PC-9 (cell line): ENCODE measurements around the gene TSPAN18. TPM values are rescaled to one million over a fixed set of nuclear protein-coding genes. Genes with fewer than 3 reads are reported as not detected.

Experiments
- BruUV-seq: library from RNA; stranded (reverse); fragments of 400-500 nt; replicated peaks from 2 replicates; lab custom pipeline; 2021; lab: Mats Ljungman, UMichigan
- CTCF ChIA-PET: fragments of 300-600 bp; sonication (Branson Sonifier 250); formaldehyde crosslinking; loops from one replicate; lab custom pipeline; 2022; ENCODE audit warnings: antibody characterized with exemption; lab: Charles Lee
- POLR2A ChIA-PET: fragments of 300-600 bp; sonication (Branson Sonifier 250); formaldehyde crosslinking; loops from one replicate; lab custom pipeline; 2022; ENCODE audit warnings: antibody characterized with exemption; ENCODE audit not compliant: unreplicated experiment; lab: Charles Lee
- DNase-seq, 2 experiments: peaks; one replicate each; pipeline versions ENCODE4 v3.0.0 to v3.0.0-alpha.2; 2015 to 2022; ENCODE audit warnings: mixed read lengths in 1 of 2
- H2AFZ ChIP-seq: fragments of 200-600 bp; sonication (generic); 2 replicates; pipeline ENCODE4 v1.8.1; 2017; ENCODE audit warnings: antibody characterized with exemption
- H3F3A ChIP-seq: fragments of 200-600 bp; sonication (generic); 2 replicates; pipeline ENCODE4 v1.8.1; 2017; ENCODE audit warnings: antibody characterized with exemption, mild to moderate bottlenecking, low read depth; ENCODE audit not compliant: insufficient read depth
- H3K27ac ChIP-seq: fragments of 200-600 bp; sonication (generic); 2 replicates; pipeline ENCODE4 v1.6.1; 2016; ENCODE audit warnings: mixed run types
- H3K27me3 ChIP-seq: fragments of 200-600 bp; sonication (generic); 2 replicates; pipeline ENCODE4 v1.6.1; 2016; ENCODE audit warnings: low read depth, mixed run types; ENCODE audit not compliant: insufficient read depth
- H3K36me3 ChIP-seq: fragments of 200-600 bp; sonication (generic); 2 replicates; pipeline ENCODE4 v1.6.1; 2016; ENCODE audit warnings: low read depth, mixed run types
- H3K4me1 ChIP-seq: fragments of 200-600 bp; sonication (generic); replicated peaks from 2 replicates; pipeline ENCODE4 v1.6.1; 2016; ENCODE audit warnings: mixed run types; ENCODE audit not compliant: insufficient read depth
- H3K4me2 ChIP-seq: fragments of 200-600 bp; sonication (generic); 2 replicates; pipeline ENCODE4 v1.6.1; 2017; ENCODE audit warnings: mixed run types
- H3K4me3 ChIP-seq: fragments of 200-600 bp; sonication (generic); 2 replicates; pipeline ENCODE4 v1.6.1; 2016; ENCODE audit warnings: mixed run types
- H3K79me2 ChIP-seq: fragments of 200-600 bp; sonication (generic); 2 replicates; pipeline ENCODE4 v1.6.1; 2017; ENCODE audit warnings: low read depth, mixed run types
- H3K9me2 ChIP-seq: fragments of 200-600 bp; sonication (generic); 2 replicates; pipeline ENCODE4 v1.8.1; 2017; ENCODE audit warnings: mild to moderate bottlenecking; ENCODE audit not compliant: insufficient read depth
- H3K9me3 ChIP-seq: fragments of 200-600 bp; sonication (generic); 2 replicates; pipeline ENCODE4 v1.8.1; 2016; ENCODE audit warnings: low read depth; ENCODE audit not compliant: insufficient read depth
- H4K20me1 ChIP-seq: fragments of 200-600 bp; sonication (generic); 2 replicates; pipeline ENCODE4 v1.8.1; 2017; ENCODE audit not compliant: insufficient read depth
- CTCF ChIP-seq: fragments of 200-600 bp; sonication (generic); conservative IDR thresholded peaks from 2 replicates; pipeline ENCODE4 v1.6.1; 2017; ENCODE audit warnings: mixed run types, antibody characterized with exemption, mild to moderate bottlenecking, moderate library complexity
- EZH2 ChIP-seq: fragments of 200-600 bp; sonication (generic); IDR thresholded peaks from 2 replicates; pipeline ENCODE4 v1.8.0; 2017; ENCODE audit warnings: antibody characterized with exemption, low read depth
- intact Hi-C: fragments of 100-400 bp; cut with micrococcal nuclease; formaldehyde crosslinking; loops from one replicate; pipeline ENCODE4 v1.10.0; 2022; ENCODE audit not compliant: unreplicated experiment
- total RNA-seq: library from RNA; stranded (reverse); gene quantifications from 2 replicates; pipeline ENCODE4 v1.2.3, GENCODE V29; 2021

Gene TSPAN18
- total RNA-seq, 1 experiment from 2014 or later = not detected

DNA sequence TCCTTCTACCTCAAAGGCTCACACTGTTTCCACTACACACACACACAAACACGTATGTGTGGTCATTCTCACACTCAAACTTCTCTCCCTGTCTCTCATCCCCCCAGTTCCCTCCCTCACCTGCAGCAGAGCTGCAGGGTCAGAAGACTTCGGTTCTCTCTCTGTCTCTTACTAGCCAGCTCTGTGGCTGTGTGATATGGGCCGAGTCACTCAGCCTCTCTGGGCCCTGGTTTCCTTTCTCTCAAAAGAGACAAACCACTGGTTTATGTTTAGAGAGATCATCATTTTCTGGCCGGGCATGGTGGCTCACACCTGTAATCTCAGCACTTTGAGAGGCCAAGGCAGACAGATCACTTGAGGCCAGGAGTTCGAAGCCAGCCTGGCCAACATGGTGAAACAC lies 21.1 kb downstream of the TSPAN18 start:
- no peak overlapping the region for H3K27ac ChIP-seq
- H3K9me3 ChIP-seq = no peaks in the 10 kb centered on the region
- no peaks in the 10 kb centered on the region for H3K36me3 ChIP-seq
- POLR2A ChIA-PET = no interaction called here
- no peaks in the 10 kb centered on the region for H3F3A ChIP-seq
- no peaks in the 10 kb centered on the region for H3K4me1 ChIP-seq
- TF ChIP-seq CTCF (no peak), EZH2 (no peak)
- no peak for DNase-seq
- no peaks in the 10 kb centered on the region for H3K9me2 ChIP-seq
- no peak overlapping the region for H2AFZ ChIP-seq
- no TSS peak for BruUV-seq
- no peak overlapping the region for H3K4me2 ChIP-seq
- intact Hi-C loops = no loop called here
- H3K79me2 ChIP-seq = no peaks in the 10 kb centered on the region
- CTCF ChIA-PET = no interaction called here
- H4K20me1 ChIP-seq = no peaks in the 10 kb centered on the region
- H3K27me3 ChIP-seq = peaks cover 45% of the 10 kb centered on the region
- no peak overlapping the region for H3K4me3 ChIP-seq

GRCh38 chr11:44748606-44749005 lies 21.8 kb downstream of the TSPAN18 start:
- CTCF ChIA-PET = no interaction called here

GRCh38 chr11:44749189-44749588 lies 22.4 kb downstream of the TSPAN18 start:
- Histone ChIP-seq H3K4me3 (no peak overlapping the region), H3K4me1 (no peaks in the 10 kb centered on the region), H3K27me3 (peaks cover 52% of the 10 kb centered on the region), H3K4me2 (no peak overlapping the region), H3K79me2 (no peaks in the 10 kb centered on the region), H3K9me3 (no peaks in the 10 kb centered on the region), H3K36me3 (no peaks in the 10 kb centered on the region), H4K20me1 (no peaks in the 10 kb centered on the region), H3K27ac (no peak overlapping the region), H3K9me2 (no peaks in the 10 kb centered on the region), H2AFZ (no peak overlapping the region), H3F3A (no peaks in the 10 kb centered on the region)
- intact Hi-C loops = no loop called here
- TF ChIP-seq EZH2 = no peak
- TF ChIP-seq CTCF = no peak
- no TSS peak for BruUV-seq
- DNase-seq = no peak
- ChIA-PET POLR2A (no interaction called here), CTCF (no interaction called here)

More at GRCh38 chr11:44748606-44749005, 21.8 kb downstream of the TSPAN18 start:
- POLR2A ChIA-PET = no interaction called here
- Histone ChIP-seq H3K4me3 (no peak overlapping the region), H4K20me1 (no peaks in the 10 kb centered on the region), H3K27ac (no peak overlapping the region), H2AFZ (no peak overlapping the region), H3F3A (no peaks in the 10 kb centered on the region), H3K9me3 (no peaks in the 10 kb centered on the region), H3K79me2 (no peaks in the 10 kb centered on the region), H3K9me2 (no peaks in the 10 kb centered on the region), H3K4me2 (no peak overlapping the region), H3K36me3 (no peaks in the 10 kb centered on the region), H3K4me1 (no peaks in the 10 kb centered on the region), H3K27me3 (peaks cover 50% of the 10 kb centered on the region)
- no TSS peak for BruUV-seq
- no peak for DNase-seq
- intact Hi-C loops = no loop called here
- TF ChIP-seq CTCF (no peak), EZH2 (no peak)
